Muscle layer of colon (tissue), 2 donors: Measurements from ENCODE around the gene FOXF1.

ENCODE experiments used
- H3K27ac ChIP-seq: one replicate; pipeline ENCODE4 v1.7.0; 2013; ENCODE audit warnings: low read depth, mild to moderate bottlenecking, low read length, moderate library complexity
- H3K27me3 ChIP-seq, 2 donors: one replicate each; pipeline ENCODE4 v1.7.0; 2013; ENCODE audit warnings: low read length in 2 of 2, mild to moderate bottlenecking in 2 of 2; ENCODE audit not compliant: insufficient read depth in 2 of 2, control insufficient read depth in 1 of 2
- H3K36me3 ChIP-seq: one replicate; pipeline ENCODE4 v1.7.0; 2013; ENCODE audit warnings: mild to moderate bottlenecking, low read length; ENCODE audit not compliant: insufficient read depth
- H3K4me1 ChIP-seq: one replicate; pipeline ENCODE4 v1.7.0; 2013; ENCODE audit warnings: mild to moderate bottlenecking, low read length; ENCODE audit not compliant: insufficient read depth
- H3K4me3 ChIP-seq, 2 donors: one replicate each; pipeline ENCODE4 v1.7.0; 2013; ENCODE audit warnings: low read length in 2 of 2, low read depth in 1 of 2, mild to moderate bottlenecking in 1 of 2, moderate library complexity in 1 of 2
- H3K9ac ChIP-seq: one replicate; pipeline ENCODE4 v1.7.0; 2013; ENCODE audit warnings: low read length
- H3K9me3 ChIP-seq: one replicate; pipeline ENCODE4 v1.7.0; 2013; ENCODE audit warnings: mild to moderate bottlenecking, low read length
- donor health status: abdominal sarcoma.
- donor health status: Adenocarcinoma of cecum.

FOXF1 gene

DNA sequence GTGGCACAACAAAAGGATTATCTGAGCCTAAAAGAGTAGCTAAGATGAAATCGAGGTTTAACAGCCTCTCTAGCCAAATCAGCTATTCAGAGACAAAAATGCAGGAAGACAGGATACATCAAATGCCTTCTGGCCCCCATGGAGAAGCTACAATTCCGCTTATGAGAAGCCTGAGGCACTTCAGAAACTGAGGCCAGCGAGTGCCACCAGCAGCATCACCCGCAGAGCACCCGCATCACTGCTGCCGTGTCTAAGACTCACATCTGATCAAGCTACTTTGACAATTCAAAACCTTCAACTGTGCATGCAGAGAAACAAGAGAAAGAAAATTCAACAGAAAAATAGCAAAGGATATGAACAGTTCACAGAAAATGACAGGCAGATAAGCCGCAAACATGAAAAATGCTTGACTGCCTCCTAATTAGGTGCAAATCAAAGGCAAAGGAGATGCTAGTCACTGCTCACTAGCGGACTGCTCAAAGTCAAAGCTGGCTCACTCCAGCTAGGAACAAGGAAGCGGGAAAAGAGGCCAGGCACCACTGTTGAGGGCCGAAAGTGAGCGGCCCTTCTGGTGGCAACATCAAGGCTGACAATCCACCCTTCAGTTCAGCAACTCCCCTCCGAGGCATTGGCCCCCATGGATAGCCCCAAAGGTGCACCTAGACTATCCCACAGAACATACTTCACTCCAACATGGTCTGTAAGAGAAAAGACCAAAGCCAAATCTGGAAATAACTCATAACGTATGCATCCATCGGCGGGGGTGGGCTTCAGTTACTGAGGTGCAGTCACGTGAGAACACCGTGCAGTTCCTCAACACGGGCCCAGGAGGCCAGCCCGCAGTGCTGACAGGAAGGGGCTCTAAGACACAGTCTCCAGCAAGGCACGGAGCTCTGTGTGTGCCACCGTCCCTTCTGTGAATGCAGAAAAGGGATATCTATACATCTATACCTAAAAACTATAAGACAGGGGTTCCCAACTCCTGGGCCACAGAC is 32.7 kb downstream of the FOXF1 start:
- no peak overlapping the region for H3K27ac ChIP-seq
- peaks cover 68% of the 10 kb centered on the region for H3K36me3 ChIP-seq
- H3K4me1 ChIP-seq = no peaks in the 10 kb centered on the region
- no peaks in the 10 kb centered on the region for H3K27me3 ChIP-seq
- no peak overlapping the region for H3K4me3 ChIP-seq
- no peaks in the 10 kb centered on the region for H3K9me3 ChIP-seq
- H3K9ac ChIP-seq = no peak overlapping the region

GRCh38 chr16:86545481-86545880 is 35.2 kb downstream of the FOXF1 start:
- no peaks in the 10 kb centered on the region for H3K9me3 ChIP-seq

GRCh38 chr16:86545954-86546637 is 35.8 kb downstream of the FOXF1 start:
- Histone ChIP-seq H3K27ac (no peak overlapping the region), H3K9ac (no peak overlapping the region), H3K27me3 (no peaks in the 10 kb centered on the region), H3K4me1 (no peaks in the 10 kb centered on the region), H3K4me3 (no peak overlapping the region), H3K9me3 (no peaks in the 10 kb centered on the region), H3K36me3 (peaks cover 54% of the 10 kb centered on the region)

More at GRCh38 chr16:86545481-86545880, 35.2 kb downstream of the FOXF1 start:
- no peaks in the 10 kb centered on the region for H3K27me3 ChIP-seq
- no peaks in the 10 kb centered on the region for H3K4me1 ChIP-seq
- H3K4me3 ChIP-seq = no peak overlapping the region
- peaks cover 60% of the 10 kb centered on the region for H3K36me3 ChIP-seq
- no peak overlapping the region for H3K27ac ChIP-seq
- no peak overlapping the region for H3K9ac ChIP-seq

DNA sequence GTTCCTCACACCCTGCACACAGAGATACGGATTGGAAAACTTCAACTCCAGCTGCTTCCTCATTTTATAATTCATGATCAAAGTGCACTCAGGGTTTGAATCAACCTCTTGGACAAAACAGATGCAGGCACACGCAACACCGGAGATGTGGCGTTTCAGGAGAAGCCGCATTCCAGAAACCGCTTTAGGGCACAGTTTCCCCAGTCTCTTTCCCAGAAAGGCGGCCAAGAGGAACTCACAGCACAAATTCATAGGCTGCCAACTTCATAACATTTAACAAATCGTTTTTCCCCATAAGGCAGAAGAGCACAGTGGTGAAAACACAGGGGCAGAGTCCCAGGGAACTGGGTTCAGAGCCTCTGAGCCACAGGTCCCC is 36.3 kb downstream of the FOXF1 start:
- Histone ChIP-seq H3K9ac (no peak overlapping the region), H3K27me3 (no peaks in the 10 kb centered on the region), H3K9me3 (no peaks in the 10 kb centered on the region), H3K27ac (no peak overlapping the region), H3K4me1 (no peaks in the 10 kb centered on the region), H3K4me3 (no peak overlapping the region), H3K36me3 (peaks cover 54% of the 10 kb centered on the region)

DNA sequence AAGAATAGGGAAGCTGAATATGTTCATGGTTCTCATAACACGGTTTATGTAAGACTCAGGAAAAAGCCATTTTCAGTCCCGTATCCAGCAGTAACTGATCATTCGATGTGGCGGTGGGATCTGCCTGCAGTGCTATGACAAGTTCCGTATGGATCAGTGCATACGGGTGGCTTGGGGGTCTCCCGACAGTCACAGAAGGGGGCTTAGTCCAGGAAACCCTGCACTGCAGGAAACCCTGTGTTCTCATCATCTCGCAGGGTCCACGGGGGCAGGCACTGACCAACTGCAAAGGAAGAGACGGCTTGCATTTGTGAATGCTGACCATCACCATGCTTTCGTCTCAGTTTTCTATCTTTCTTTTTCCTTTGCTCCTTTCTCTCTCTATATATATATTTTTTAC is 37.0 kb downstream of the FOXF1 start:
- peaks cover 52% of the 10 kb centered on the region for H3K36me3 ChIP-seq
- no peak overlapping the region for H3K9ac ChIP-seq
- H3K4me1 ChIP-seq = no peaks in the 10 kb centered on the region
- H3K4me3 ChIP-seq = no peak overlapping the region
- H3K9me3 ChIP-seq = no peaks in the 10 kb centered on the region
- no peak overlapping the region for H3K27ac ChIP-seq
- no peaks in the 10 kb centered on the region for H3K27me3 ChIP-seq

- H3K9ac ChIP-seq = no peak overlapping the region
- peaks cover 50% of the 10 kb centered on the region for H3K36me3 ChIP-seq
Observed at GRCh38 chr16:86549076-86549892, 39.0 kb downstream of the FOXF1 start.

GRCh38 chr16:86549893-86550190 is 39.5 kb downstream of the FOXF1 start:
- Histone ChIP-seq H3K27ac (no peak overlapping the region), H3K36me3 (peaks cover 50% of the 10 kb centered on the region), H3K4me1 (peaks cover 5% of the 10 kb centered on the region), H3K9ac (no peak overlapping the region), H3K4me3 (no peak overlapping the region), H3K9me3 (no peaks in the 10 kb centered on the region), H3K27me3 (no peaks in the 10 kb centered on the region)

More at GRCh38 chr16:86549076-86549892, 39.0 kb downstream of the FOXF1 start:
- H3K4me3 ChIP-seq = no peak overlapping the region
- no peak overlapping the region for H3K27ac ChIP-seq
- H3K27me3 ChIP-seq = no peaks in the 10 kb centered on the region
- H3K4me1 ChIP-seq = peaks cover 3% of the 10 kb centered on the region
- H3K9me3 ChIP-seq = no peaks in the 10 kb centered on the region

- no peaks in the 10 kb centered on the region for H3K9me3 ChIP-seq
- H3K27me3 ChIP-seq = no peaks in the 10 kb centered on the region
- peaks cover 50% of the 10 kb centered on the region for H3K36me3 ChIP-seq
- H3K27ac ChIP-seq = no peak overlapping the region
- no peak overlapping the region for H3K4me3 ChIP-seq
- H3K9ac ChIP-seq = no peak overlapping the region
- peaks cover 5% of the 10 kb centered on the region for H3K4me1 ChIP-seq
Observed at GRCh38 chr16:86550281-86550680, 40.0 kb downstream of the FOXF1 start.

GRCh38 chr16:86553356-86553755 is 43.0 kb downstream of the FOXF1 start:
- no peaks in the 10 kb centered on the region for H3K9me3 ChIP-seq
- no peak overlapping the region for H3K27ac ChIP-seq
- H3K4me3 ChIP-seq = no peak overlapping the region
- no peak overlapping the region for H3K9ac ChIP-seq
- no peaks in the 10 kb centered on the region for H3K27me3 ChIP-seq
- peaks cover 9% of the 10 kb centered on the region for H3K4me1 ChIP-seq
- H3K36me3 ChIP-seq = peaks cover 24% of the 10 kb centered on the region

DNA sequence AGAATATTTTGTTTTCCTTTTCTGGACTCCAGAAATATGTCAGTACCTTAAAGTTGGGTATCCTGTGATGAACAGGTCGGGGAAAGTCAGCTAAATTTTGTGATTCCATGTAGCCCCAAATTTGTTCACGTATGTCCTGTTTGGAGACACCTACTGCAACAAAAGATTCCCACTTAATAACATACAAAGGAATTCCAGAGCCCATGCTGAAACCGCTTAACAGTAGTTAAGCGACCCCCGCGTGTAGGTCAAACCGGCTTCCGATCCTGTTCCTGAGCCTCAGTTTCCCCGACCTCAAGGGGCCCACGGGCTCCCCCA is 44.2 kb downstream of the FOXF1 start:
- peak overlapping the region; percentile 99 to 100 for H3K4me3 ChIP-seq
- H3K27me3 ChIP-seq = no peaks in the 10 kb centered on the region
- peaks cover 9% of the 10 kb centered on the region for H3K4me1 ChIP-seq
- H3K36me3 ChIP-seq = peaks cover 20% of the 10 kb centered on the region
- no peaks in the 10 kb centered on the region for H3K9me3 ChIP-seq
- H3K9ac ChIP-seq = peak overlapping the region; percentile 84
- peak overlapping the region; percentile 70 for H3K27ac ChIP-seq
